Activated B cell treated with CpG ODN at 0.5 μM for 24 hours (primary cell): ENCODE measurements around the gene LPP. TPM values are rescaled to one million over a fixed set of nuclear protein-coding genes. Genes with fewer than 3 reads are reported as not detected.

Experiments
- ATAC-seq: fragments of 200-7000 bp; cut with Tn5 transposase; one replicate; pipeline ENCODE4 v1.10.0; 2021; ENCODE audit warnings: low read depth, mild to moderate bottlenecking, moderate library complexity
- CTCF ChIA-PET: fragments of 350-600 bp; sonication (Branson Sonifier 250); formaldehyde crosslinking; loops from one replicate; lab custom pipeline; 2021; ENCODE audit warnings: antibody characterized with exemption; lab: Charles Lee
- POLR2A ChIA-PET: fragments of 350-600 bp; sonication (Branson Sonifier 250); formaldehyde crosslinking; loops from one replicate; lab custom pipeline; 2021; ENCODE audit warnings: antibody characterized with exemption; lab: Charles Lee
- DNase-seq: peaks from one replicate; pipeline ENCODE4 v3.0.0; 2022
- H3K27ac Mint-ChIP-seq: one replicate; pipeline ENCODE4 v1.8.0; 2020; ENCODE audit warnings: mixed read lengths
- H3K27me3 Mint-ChIP-seq: one replicate; pipeline ENCODE4 v1.8.0; 2021; ENCODE audit warnings: mixed read lengths
- H3K36me3 Mint-ChIP-seq: one replicate; pipeline ENCODE4 v1.8.0; 2021; ENCODE audit warnings: low read depth, mixed read lengths
- H3K4me1 Mint-ChIP-seq: one replicate; pipeline ENCODE4 v1.8.0; 2021; ENCODE audit warnings: mixed read lengths
- H3K4me3 Mint-ChIP-seq: one replicate; pipeline ENCODE4 v1.8.0; 2020; ENCODE audit warnings: mild to moderate bottlenecking, mixed read lengths
- H3K9me3 Mint-ChIP-seq: one replicate; pipeline ENCODE4 v1.8.0; 2020; ENCODE audit warnings: mixed read lengths
- intact Hi-C: fragments of 100-400 bp; cut with micrococcal nuclease; formaldehyde crosslinking; loops from one replicate; pipeline ENCODE4 v1.15.1; 2024
- total RNA-seq: library from RNA; stranded (reverse); gene quantifications from 2 replicates; pipeline ENCODE4 v1.2.3, GENCODE V29; 2022
- TF ChIP-seq, protein P1 (sequence below): fragments of 200-600 bp; IDR thresholded peaks from one replicate; pipeline ENCODE4 v1.8.0; 2022; ENCODE audit warnings: antibody characterized with exemption, mild to moderate bottlenecking

Gene LPP
- total RNA-seq, 1 donor from 2014 or later = 60.1 TPM

DNA sequence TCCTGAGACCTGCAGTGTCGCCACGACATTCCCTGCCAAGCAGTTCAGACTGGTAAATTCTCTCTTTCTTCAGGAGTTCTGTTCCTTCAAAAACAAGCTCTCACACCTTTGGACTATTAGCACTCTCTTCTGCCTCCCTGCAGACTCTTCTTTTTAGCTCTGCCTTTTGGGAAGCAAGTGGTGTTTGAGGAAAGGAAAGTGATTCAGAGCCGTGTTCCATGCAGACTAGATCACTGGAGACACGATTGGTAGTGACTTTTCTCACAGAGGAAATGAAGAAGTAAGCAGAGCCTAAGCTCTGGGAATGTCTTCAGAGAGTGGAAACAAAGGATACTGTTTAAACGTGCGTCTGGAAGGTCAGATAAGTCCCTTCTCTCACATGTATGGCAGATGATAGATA, 747.2 kb downstream of the LPP start:
- ATAC-seq (no peak), DNase-seq (no peak)
- H3K27me3 Mint-ChIP-seq = no peaks in the 10 kb centered on the region
- no peaks in the 10 kb centered on the region for H3K36me3 Mint-ChIP-seq
- POLR2A ChIA-PET = no interaction called here
- TF ChIP-seq, protein P1, sequence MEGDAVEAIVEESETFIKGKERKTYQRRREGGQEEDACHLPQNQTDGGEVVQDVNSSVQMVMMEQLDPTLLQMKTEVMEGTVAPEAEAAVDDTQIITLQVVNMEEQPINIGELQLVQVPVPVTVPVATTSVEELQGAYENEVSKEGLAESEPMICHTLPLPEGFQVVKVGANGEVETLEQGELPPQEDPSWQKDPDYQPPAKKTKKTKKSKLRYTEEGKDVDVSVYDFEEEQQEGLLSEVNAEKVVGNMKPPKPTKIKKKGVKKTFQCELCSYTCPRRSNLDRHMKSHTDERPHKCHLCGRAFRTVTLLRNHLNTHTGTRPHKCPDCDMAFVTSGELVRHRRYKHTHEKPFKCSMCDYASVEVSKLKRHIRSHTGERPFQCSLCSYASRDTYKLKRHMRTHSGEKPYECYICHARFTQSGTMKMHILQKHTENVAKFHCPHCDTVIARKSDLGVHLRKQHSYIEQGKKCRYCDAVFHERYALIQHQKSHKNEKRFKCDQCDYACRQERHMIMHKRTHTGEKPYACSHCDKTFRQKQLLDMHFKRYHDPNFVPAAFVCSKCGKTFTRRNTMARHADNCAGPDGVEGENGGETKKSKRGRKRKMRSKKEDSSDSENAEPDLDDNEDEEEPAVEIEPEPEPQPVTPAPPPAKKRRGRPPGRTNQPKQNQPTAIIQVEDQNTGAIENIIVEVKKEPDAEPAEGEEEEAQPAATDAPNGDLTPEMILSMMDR = no peak
- no peak overlapping the region for H3K27ac Mint-ChIP-seq
- no peaks in the 10 kb centered on the region for H3K9me3 Mint-ChIP-seq
- no peak overlapping the region for H3K4me3 Mint-ChIP-seq
- H3K4me1 Mint-ChIP-seq = no peaks in the 10 kb centered on the region
- intact Hi-C loops = no loop called here
- CTCF ChIA-PET = no interaction called here

DNA sequence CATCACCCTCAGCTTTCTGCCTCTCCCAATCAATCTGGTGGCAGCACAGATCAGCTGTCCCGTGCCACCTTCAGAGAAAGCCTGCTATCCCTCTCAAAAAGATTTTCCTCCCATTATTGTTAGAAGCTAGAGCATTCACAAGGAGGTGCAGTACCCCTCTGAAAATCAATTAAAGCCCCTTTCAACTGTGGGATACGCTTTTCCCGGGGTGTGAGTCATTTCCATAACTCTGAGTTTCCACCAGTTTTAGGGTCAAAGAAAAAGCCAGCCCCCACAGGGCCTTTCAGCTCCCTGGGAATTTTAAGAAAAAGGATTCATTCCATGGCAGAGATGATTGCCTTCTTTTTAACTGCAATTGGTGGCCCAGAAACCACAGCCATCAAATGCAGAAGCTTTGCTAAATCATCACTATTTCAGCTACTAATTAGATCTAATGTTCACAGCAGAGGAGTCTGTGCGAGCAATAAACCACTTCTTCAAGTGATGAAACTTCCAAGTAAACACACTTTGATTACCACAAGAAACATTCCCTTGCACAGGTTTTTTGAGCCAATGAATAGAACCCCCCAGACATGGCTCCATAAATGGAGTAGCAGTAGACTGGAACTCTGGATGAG, 747.8 kb downstream of the LPP start:
- Mint-ChIP-seq H3K36me3 (no peaks in the 10 kb centered on the region), H3K27me3 (no peaks in the 10 kb centered on the region), H3K27ac (no peak overlapping the region), H3K4me1 (no peaks in the 10 kb centered on the region), H3K4me3 (no peak overlapping the region), H3K9me3 (no peaks in the 10 kb centered on the region)
- ChIA-PET POLR2A (no interaction called here), CTCF (no interaction called here)
- intact Hi-C loops = no loop called here
- TF ChIP-seq, protein P1 = no peak
- ATAC-seq (no peak), DNase-seq (no peak)

DNA sequence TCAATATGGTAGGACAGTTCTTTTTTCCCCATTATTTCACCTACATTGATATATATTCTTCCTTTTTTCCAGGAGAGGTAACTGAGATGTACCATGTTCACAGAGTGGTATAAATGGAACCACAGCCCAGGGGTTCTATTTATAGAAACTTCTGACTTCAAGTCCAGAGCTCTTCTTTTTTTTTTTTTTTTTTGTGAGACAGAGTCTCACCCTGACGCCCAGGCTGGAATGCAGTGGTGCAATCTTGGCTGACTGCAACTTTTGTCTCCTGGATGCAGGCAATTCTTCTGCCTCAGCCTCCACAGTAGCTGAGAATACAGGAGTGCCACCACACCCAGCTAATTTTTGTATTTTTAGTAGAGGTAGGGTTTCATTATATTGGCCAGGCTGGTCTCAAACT, 750.7 kb downstream of the LPP start:
- no peak overlapping the region for H3K27ac Mint-ChIP-seq
- DNase-seq = no peak
- no peak overlapping the region for H3K4me3 Mint-ChIP-seq
- no peaks in the 10 kb centered on the region for H3K36me3 Mint-ChIP-seq
- ChIA-PET CTCF (no interaction called here), POLR2A (interaction anchor here (0.7 kb wide), 1 partner anchor 24 kb away, joined by 6 read pairs; no protein-coding TSS in a partner anchor)
- H3K27me3 Mint-ChIP-seq = no peaks in the 10 kb centered on the region
- no peak for ATAC-seq
- TF ChIP-seq, protein P1 = no peak
- no peaks in the 10 kb centered on the region for H3K4me1 Mint-ChIP-seq
- intact Hi-C loops = no loop called here
- no peaks in the 10 kb centered on the region for H3K9me3 Mint-ChIP-seq

DNA sequence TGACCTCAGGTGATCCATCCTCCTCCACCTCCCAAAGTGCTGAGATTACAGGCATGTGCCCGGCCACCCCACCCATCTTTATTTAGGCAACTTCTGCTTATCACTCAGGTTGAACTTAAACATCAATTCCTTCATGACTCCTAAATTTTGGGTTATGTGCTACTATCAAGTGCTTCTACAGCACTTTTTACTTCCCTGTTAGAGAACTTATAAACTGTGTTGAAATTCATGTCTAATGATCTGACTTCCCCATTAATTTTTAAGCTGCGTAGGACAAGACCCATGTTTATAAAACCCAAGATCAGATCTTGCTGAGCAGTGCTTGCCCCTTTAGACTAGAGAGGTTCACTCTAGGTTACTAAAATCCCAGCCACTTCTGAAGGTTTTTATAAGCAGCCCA, 751.6 kb downstream of the LPP start:
- no peak for DNase-seq
- Mint-ChIP-seq H3K4me3 (no peak overlapping the region), H3K27ac (no peak overlapping the region), H3K4me1 (no peaks in the 10 kb centered on the region), H3K36me3 (no peaks in the 10 kb centered on the region), H3K9me3 (no peaks in the 10 kb centered on the region), H3K27me3 (no peaks in the 10 kb centered on the region)
- ChIA-PET CTCF (no interaction called here), POLR2A (no interaction called here)
- intact Hi-C loops = no loop called here
- TF ChIP-seq, protein P1 = no peak
- no peak for ATAC-seq

DNA sequence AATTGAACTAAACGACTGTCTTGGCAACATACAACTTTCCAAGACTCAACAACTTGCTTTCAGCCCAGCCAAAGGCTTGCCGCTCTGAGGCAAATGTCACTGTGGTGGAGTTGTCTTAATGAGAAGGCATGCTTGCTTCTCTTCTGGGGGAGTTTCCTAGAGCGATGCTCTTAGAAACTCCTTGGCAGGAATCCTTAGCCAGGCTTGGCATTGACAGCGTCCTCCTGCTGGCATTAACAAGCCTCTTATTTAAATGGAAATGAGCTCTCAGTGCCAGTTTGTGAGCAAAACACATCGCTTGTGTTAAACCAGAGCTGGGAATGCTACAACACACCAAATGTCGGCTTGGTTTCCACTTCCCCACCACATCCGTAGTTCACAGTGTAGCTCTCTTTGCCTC, 752.3 kb downstream of the LPP start:
- Mint-ChIP-seq H3K9me3 (no peaks in the 10 kb centered on the region), H3K27me3 (no peaks in the 10 kb centered on the region), H3K4me3 (no peak overlapping the region), H3K27ac (no peak overlapping the region), H3K4me1 (no peaks in the 10 kb centered on the region), H3K36me3 (no peaks in the 10 kb centered on the region)
- CTCF ChIA-PET = no interaction called here
- ATAC-seq (no peak), DNase-seq (no peak)
- POLR2A ChIA-PET = no interaction called here
- intact Hi-C loops = no loop called here
- TF ChIP-seq, protein P1 = no peak
